ENCODE measurements around the gene SEC14L3. TPM values are rescaled to one million over a fixed set of nuclear protein-coding genes. Genes with fewer than 3 reads are reported as not detected.

Gene SEC14L3
- total RNA-seq, 4 donors from 2014 or later: not detected

GRCh38 chr22:30486661-30487115 is 14.9 kb upstream of the SEC14L3 start:
- no peak for DNase-seq (ENCODE audit: low spot score)
- no peak for TF ChIP-seq CTCF (IDR thresholded peaks at IDR 0.05)
- no peak for ATAC-seq (ENCODE audit: low FRiP score)

- TF ChIP-seq CTCF (IDR thresholded peaks at IDR 0.05): no peak
- no peak for DNase-seq (ENCODE audit: low spot score)
- ATAC-seq (ENCODE audit: low FRiP score): no peak
Observed at GRCh38 chr22:30486118-30486517, 14.3 kb upstream of the SEC14L3 start.

GRCh38 chr22:30485362-30485988 is 13.7 kb upstream of the SEC14L3 start:
- peak; percentile 72 for ATAC-seq (ENCODE audit: low FRiP score)
- peak in 2 of 3 donors; percentile 24 to 88 for TF ChIP-seq CTCF (IDR thresholded peaks at IDR 0.05)
- peak; percentile 40 for DNase-seq (ENCODE audit: low spot score)

GRCh38 chr22:30483169-30483568 is 11.4 kb upstream of the SEC14L3 start:
- no peak for DNase-seq (ENCODE audit: low spot score)
- TF ChIP-seq CTCF (IDR thresholded peaks at IDR 0.05): no peak
- ATAC-seq (ENCODE audit: low FRiP score): no peak

GRCh38 chr22:30481711-30482110 is 9.9 kb upstream of the SEC14L3 start:
- DNase-seq (ENCODE audit: low spot score) (no peak), ATAC-seq (ENCODE audit: low FRiP score) (peak; percentile 67)
- no peak for TF ChIP-seq CTCF (IDR thresholded peaks at IDR 0.05)

GRCh38 chr22:30479981-30480380 is 8.2 kb upstream of the SEC14L3 start:
- TF ChIP-seq CTCF (IDR thresholded peaks at IDR 0.05): no peak
- no peak for ATAC-seq (ENCODE audit: low FRiP score)
- no peak for DNase-seq (ENCODE audit: low spot score)

GRCh38 chr22:30474683-30475424 is 3.0 kb upstream of the SEC14L3 start:
- no peak for TF ChIP-seq CTCF (IDR thresholded peaks at IDR 0.05)
- DNase-seq (ENCODE audit: low spot score) (no peak), ATAC-seq (ENCODE audit: low FRiP score) (no peak)

Measured in omental fat pad (tissue), 4 donors.